Subcutaneous adipose tissue (tissue), 4 donors: ENCODE measurements around the gene SPECC1L. TPM values are rescaled to one million over a fixed set of nuclear protein-coding genes. Genes with fewer than 3 reads are reported as not detected.

Experiments used
- CTCF ChIP-seq: fragments of 450-650 bp; IDR thresholded peaks from one replicate; pipeline ENCODE4 v1.5.1; 2016; ENCODE audit warnings: low read depth, mild to moderate bottlenecking, control low read depth, antibody characterized with exemption, moderate library complexity
- total RNA-seq, 4 donors: library from RNA; depleted of rRNA; stranded (reverse); fragments of >200 nt; gene quantifications; one replicate each; pipeline ENCODE4 v1.1.0, GENCODE V29; 2016

Gene SPECC1L
- total RNA-seq, 4 donors from 2014 or later: 30.8 to 44.3 (median 38.4) TPM

DNA sequence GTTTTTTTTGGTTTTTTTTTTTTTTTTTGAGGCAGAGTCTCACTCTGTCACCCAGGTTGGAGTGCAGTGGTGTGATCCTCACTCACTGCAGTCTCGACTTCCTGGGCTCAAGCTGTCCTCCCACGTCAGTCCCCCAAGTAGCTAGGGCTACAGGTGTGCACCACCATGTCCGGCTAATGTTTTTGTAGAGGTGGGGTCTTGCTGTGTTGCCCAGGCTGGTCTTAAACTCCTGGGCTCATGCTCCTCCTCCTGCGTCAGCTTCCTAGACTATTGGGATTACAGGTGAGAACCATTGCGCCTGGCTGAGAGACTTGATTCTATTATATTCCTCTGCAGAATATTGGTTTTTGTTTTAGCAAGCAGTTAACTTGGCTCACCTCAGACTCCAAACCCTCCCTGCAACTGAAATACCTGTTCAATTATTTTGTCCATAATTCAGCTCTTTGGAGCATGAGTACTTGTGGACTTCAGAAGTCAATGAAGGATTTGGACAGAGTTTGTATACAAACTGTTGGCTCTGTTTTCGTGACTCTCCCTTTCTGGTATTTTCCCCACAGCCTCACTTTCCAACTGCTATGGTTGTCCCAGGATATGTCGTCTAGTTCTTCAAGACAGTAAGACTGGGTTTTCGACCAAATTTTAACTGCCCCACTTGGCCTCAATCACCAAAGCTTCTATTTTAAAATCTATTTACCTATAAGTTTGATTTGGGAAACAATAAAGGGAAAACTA is 87.6 kb downstream of the SPECC1L start:
- no peak for TF ChIP-seq CTCF

- TF ChIP-seq CTCF: no peak
Measured at GRCh38 chr22:24359452-24360120, 89.0 kb downstream of the SPECC1L start.

GRCh38 chr22:24361976-24362646 is 91.5 kb downstream of the SPECC1L start:
- no peak for TF ChIP-seq CTCF

- TF ChIP-seq CTCF: no peak
Measured at GRCh38 chr22:24363243-24363642, 92.6 kb downstream of the SPECC1L start.

DNA sequence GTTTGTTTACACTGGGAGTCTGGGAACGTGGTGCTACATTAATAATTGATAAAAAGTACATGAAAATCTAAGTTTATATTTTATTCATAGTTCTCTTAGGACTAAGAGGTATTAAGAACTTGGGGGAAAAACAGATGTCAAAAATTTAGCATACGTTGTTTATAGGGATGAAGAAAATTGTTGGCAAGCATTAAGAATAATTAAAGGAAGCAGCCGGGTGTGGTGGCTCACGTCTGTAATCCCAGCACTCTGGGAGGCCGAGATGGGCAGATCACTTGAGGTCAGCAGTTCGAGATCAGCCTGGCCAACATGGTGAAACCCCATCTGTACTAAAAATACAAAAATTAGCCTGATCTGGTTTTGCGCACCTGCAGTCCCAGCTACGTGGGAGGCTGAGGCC is 96.1 kb downstream of the SPECC1L start:
- TF ChIP-seq CTCF: no peak

DNA sequence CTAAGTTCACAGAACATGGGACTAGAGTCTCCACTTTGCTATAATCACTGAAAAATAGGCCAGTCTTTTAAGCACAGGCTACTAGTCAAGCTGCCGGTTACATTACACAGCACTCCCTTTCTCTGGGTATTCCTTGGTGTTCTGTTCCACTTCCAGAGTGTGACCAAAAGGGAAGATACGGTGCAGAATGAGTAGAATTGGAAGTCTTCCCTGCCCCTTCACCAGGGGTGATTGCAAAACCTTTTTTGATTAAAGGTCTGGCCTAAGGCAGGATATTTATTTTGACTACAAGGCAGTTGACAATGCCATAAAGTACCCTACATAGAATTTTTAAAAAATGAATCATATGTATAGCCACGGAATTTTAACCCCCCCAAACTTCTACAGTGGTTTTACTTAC is 97.2 kb downstream of the SPECC1L start:
- no peak for TF ChIP-seq CTCF

GRCh38 chr22:24370401-24370800 is 99.8 kb downstream of the SPECC1L start:
- no peak for TF ChIP-seq CTCF
